Measurements from ENCODE around the gene CDK2AP2. TPM values are rescaled to one million over a fixed set of nuclear protein-coding genes. Genes with fewer than 3 reads are reported as not detected.
"Not testable (repeated sequence)": the region's sequence is repeated elsewhere in the genome, so short reads cannot be mapped to it uniquely, and the experiment has no call there.

Gene CDK2AP2
- total RNA-seq, 1 experiment from 2014 or later, result 56.9 TPM

DNA sequence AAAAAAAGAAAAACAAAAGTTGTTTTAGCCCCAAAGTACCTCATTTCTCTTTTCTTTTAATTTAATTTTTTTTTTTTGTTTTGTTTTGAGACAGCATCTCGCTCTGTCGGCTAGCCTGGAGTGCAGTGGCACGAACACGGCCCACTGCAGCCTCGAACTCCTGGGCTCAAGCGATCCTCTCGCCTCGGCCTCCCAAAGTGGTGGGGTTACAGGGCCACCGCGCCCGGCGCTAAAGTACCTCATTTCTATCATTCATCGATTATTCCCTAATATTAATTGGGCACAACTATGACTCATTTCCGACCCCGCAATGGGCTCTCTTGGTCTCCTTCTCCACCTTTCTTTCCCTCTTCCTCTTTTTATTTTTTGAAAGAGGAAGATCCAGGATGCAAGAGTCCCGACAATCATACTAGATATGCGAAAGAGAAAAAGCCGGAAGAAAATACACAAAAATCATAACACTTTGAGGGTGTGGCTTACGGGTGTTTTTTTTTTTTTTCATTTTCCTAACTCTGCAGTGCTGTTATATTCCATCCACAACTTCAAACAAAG lies 25.6 kb downstream of the CDK2AP2 start:
- DNase-seq (ENCODE audit: low read depth), result no peak
- in situ Hi-C loops (cut with HindIII; ENCODE audit: low pct_unique_long_range_greater_than_20kb, low sequenced_read_pairs), result no loop called here

DNA sequence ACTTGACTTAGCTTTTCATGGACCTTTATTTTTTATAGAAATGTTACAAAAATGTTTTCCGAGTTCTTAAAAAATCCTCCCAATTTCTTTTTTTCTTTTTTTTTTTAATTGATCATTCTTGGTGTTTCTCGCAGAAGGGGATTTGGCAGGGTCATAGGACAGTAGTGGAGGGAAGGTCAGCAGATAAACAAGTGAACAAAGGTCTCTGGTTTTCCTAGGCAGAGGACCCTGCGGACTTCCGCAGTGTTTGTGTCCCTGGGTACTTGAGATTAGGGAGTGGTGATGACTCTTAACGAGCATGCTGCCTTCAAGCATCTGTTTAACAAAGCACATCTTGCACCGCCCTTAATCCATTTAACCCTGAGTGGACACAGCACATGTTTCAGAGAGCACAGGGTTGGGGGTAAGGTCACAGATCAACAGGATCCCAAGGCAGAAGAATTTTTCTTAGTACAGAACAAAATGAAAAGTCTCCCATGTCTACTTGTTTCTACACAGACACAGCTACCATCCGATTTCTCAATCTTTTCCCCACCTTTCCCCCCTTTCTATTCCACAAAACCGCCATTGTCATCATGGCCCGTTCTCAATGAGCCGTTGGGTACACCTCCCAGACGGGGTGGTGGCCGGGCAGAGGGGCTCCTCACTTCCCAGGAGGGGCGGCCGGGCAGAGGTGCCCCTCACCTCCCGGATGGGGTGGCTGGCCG lies 30.5 kb downstream of the CDK2AP2 start:
- DNase-seq (ENCODE audit: low read depth); in situ Hi-C loops (cut with HindIII; ENCODE audit: low pct_unique_long_range_greater_than_20kb, low sequenced_read_pairs): not testable (repeated sequence)

- in situ Hi-C loops (cut with HindIII; ENCODE audit: low pct_unique_long_range_greater_than_20kb, low sequenced_read_pairs); DNase-seq (ENCODE audit: low read depth): not testable (repeated sequence)
Measured at GRCh38 chr11:67476692-67477091, 31.3 kb downstream of the CDK2AP2 start.

DNA sequence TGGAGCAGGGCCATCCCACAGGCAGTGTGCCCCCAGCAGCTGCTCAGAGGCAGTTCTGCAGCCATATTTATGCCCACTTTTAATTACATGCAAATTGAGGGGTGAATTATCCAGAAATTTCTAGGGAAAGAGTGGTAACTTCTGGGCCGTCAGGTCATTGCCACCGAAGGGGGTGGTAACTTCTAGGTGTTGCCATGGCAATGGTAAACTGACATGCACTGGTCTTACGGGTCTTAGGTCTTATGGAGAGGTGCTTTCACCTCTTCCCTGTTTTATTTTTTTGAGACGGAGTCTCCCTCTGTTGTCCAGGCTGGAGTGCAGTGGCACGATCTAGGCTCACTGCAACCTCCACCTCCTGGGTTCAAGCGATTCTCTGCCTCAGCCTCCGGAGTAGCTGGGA lies 35.1 kb downstream of the CDK2AP2 start:
- in situ Hi-C loops (cut with HindIII; ENCODE audit: low pct_unique_long_range_greater_than_20kb, low sequenced_read_pairs), result no loop called here
- no peak for DNase-seq (ENCODE audit: low read depth)

DNA sequence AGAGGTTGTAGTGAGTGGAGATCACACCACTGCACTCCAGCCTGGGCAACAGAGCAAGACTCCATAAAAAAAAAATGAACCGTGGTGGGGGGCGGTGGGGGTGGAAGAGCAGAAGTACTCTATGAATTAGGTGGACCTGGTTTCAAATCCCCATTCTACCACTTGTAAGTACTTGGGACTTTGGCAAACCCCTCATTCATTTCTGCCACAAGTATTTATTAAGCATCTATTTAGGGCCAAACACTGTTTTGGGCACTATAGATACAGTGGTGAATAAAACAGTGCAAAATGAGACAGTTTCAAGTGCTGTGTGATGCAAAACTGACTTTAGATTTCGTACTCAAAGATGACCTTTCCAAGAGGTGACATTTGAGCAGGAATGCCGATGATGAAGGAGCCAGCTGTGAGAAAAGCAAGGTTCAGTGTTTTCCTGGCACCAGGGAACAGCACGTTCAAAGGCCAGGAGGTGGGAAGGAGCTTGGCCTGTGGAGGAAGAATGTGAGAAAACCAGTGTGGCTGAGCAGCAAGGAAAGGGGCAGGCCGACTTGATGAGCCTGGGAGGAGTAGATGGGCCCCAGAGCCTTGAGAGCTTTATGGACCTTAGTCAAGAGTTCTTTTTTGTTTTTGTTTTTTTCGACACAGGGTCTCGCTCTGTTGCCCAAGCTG lies 37.5 kb downstream of the CDK2AP2 start:
- DNase-seq (ENCODE audit: low read depth), result no peak
- in situ Hi-C loops (cut with HindIII; ENCODE audit: low pct_unique_long_range_greater_than_20kb, low sequenced_read_pairs), result no loop called here

GRCh38 chr11:67469508-67469811 lies 38.5 kb downstream of the CDK2AP2 start:
- DNase-seq (ENCODE audit: low read depth), result no peak
- in situ Hi-C loops (cut with HindIII; ENCODE audit: low pct_unique_long_range_greater_than_20kb, low sequenced_read_pairs), result no loop called here

GRCh38 chr11:67468759-67469507 lies 39.0 kb downstream of the CDK2AP2 start, which contains the start of gene TMEM134:
Gene TMEM134, minus strand, starts transcription at chr11:67469251. Its CDS starts 59 bp downstream, at chr11:67469192.
- in situ Hi-C loops (cut with HindIII; ENCODE audit: low pct_unique_long_range_greater_than_20kb, low sequenced_read_pairs), result no loop called here

GRCh38 chr11:67468456-67468758 lies 39.6 kb downstream of the CDK2AP2 start:
- in situ Hi-C loops (cut with HindIII; ENCODE audit: low pct_unique_long_range_greater_than_20kb, low sequenced_read_pairs), result no loop called here

More at GRCh38 chr11:67468759-67469507, 39.0 kb downstream of the CDK2AP2 start, which contains the start of gene TMEM134:
- DNase-seq (ENCODE audit: low read depth), result peak; percentile 62

DNA sequence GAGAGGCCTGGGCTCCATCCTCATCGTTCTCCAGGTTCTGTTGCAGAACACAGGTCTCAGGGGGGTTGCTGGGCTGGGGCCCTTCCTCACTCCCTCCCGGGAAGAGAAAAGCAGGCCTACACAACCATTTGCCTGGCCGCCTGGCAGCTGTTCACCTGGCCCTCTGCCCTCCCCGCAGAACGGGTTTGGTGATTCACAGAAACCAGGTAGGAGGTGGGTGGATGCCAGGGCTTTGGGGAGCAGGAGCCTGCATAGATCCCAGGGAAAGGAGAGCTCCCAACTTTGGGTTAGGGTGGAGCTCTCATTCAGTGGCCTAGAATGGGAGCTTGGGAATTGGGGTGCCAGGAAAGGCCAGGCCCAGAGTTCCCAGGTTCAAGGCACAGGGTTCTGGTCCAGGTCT lies 39.9 kb downstream of the CDK2AP2 start:
- in situ Hi-C loops (cut with HindIII; ENCODE audit: low pct_unique_long_range_greater_than_20kb, low sequenced_read_pairs), result no loop called here
- DNase-seq (ENCODE audit: low read depth), result no peak

More at GRCh38 chr11:67468456-67468758, 39.6 kb downstream of the CDK2AP2 start:
- DNase-seq (ENCODE audit: low read depth), result no peak

GRCh38 chr11:67466962-67467771 lies 40.8 kb downstream of the CDK2AP2 start:
- no peak for DNase-seq (ENCODE audit: low read depth)
- in situ Hi-C loops (cut with HindIII; ENCODE audit: low pct_unique_long_range_greater_than_20kb, low sequenced_read_pairs), result no loop called here

- DNase-seq (ENCODE audit: low read depth), result no peak
- in situ Hi-C loops (cut with HindIII; ENCODE audit: low pct_unique_long_range_greater_than_20kb, low sequenced_read_pairs), result no loop called here
Measured at GRCh38 chr11:67466367-67466766, 41.6 kb downstream of the CDK2AP2 start.

DNA sequence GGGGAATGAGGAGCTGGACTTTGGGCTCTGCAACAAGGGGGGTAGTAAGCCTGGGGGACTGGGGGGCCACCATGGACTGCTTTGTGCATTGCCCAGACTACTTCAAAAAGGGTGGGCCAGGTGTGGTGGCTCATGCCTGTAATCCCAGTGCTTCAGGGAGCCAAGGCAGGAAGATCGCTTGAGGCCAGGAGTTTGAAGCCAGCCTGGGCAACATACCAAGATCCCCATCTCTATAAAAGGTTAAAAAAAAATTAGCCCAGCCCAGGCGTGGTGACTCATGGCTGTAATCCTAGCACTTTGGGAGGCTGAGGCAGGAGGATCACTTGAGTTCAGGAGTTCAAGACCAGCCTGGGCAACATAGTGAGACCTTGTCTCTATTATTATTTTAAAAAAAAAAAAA lies 42.4 kb downstream of the CDK2AP2 start:
- in situ Hi-C loops (cut with HindIII; ENCODE audit: low pct_unique_long_range_greater_than_20kb, low sequenced_read_pairs); DNase-seq (ENCODE audit: low read depth): not testable (repeated sequence)

DNA sequence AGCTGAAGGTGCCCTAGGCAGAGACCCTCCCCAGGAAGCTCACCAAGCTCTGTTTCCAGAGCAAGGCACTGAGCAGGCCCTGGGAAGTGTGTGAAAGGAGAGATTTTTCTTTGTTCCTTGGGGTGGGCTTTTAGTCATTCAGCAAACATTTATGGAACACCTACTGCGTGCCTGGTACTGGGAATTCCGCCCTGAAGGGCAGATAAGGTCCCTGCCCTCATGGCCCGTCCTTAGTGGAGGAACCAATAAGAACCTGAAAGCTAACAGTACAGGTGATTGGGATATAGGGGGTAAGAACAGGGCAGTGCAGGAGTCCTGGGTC lies 42.8 kb downstream of the CDK2AP2 start:
- DNase-seq (ENCODE audit: low read depth), result peak; percentile 28
- in situ Hi-C loops (cut with HindIII; ENCODE audit: low pct_unique_long_range_greater_than_20kb, low sequenced_read_pairs), result no loop called here

GRCh38 chr11:67464411-67465188 lies 43.4 kb downstream of the CDK2AP2 start:
- DNase-seq (ENCODE audit: low read depth), result peak; percentile 80
- in situ Hi-C loops (cut with HindIII; ENCODE audit: low pct_unique_long_range_greater_than_20kb, low sequenced_read_pairs), result no loop called here

DNA sequence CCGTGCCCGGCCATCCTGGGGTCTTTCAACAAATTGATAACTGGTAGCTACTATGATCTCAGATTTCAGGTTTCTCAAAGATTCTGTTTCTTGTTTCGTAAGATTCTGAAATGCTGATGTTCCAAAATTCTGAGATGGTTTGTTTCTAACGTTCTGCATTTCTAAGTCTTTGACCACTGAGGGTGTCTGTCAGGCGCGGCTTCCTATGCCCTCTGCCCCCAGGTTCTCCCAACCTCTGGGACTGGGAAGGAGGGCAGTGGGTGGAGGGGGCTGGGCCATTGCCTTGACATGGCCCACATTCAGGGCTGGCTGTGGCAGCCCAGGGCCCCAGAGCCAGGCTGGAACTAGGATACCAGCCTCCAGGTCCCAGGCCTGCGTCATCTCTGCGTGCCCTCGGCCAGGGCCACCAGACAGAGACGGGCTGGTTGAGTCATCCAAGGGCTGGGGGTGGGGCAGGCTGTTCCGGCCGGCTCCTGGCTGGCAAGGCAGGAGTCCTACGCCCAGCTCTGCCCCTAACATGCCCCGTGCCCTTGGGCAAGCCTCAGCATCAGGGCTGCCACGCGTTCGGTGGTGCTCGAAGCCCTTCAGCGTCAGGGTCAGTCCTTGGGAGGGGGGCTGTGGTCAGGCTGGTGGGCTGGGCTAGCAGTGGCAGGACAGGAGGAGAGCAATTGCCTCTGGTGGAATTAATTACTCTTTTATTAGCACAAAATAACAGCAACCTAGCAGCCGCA lies 44.1 kb downstream of the CDK2AP2 start:
- in situ Hi-C loops (cut with HindIII; ENCODE audit: low pct_unique_long_range_greater_than_20kb, low sequenced_read_pairs), result no loop called here
- peak; percentile 81 for DNase-seq (ENCODE audit: low read depth)

- in situ Hi-C loops (cut with HindIII; ENCODE audit: low pct_unique_long_range_greater_than_20kb, low sequenced_read_pairs), result no loop called here
- DNase-seq (ENCODE audit: low read depth), result no peak
Measured at GRCh38 chr11:67463186-67463585, 44.8 kb downstream of the CDK2AP2 start.

DNA sequence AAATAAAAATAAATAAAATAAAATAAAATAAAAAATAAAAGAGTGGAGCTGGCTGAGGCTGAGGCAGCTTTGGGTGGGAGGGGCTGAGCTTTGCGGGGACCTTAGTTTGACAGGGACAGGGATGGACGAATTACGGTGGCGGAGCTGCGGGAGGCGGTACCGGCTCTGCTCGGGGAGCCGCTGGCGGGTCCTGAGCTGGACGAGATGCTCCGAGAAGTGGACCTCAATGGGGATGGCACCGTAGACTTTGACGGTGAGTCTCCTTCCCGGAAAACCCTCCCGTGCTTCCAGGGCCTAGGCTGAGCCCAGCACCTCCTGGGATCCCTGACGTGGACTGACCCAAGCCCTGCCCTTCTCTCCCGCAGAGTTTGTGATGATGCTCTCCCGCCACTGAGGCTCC lies 49.7 kb downstream of the CDK2AP2 start:
- no peak for DNase-seq (ENCODE audit: low read depth)
- in situ Hi-C loops (cut with HindIII; ENCODE audit: low pct_unique_long_range_greater_than_20kb, low sequenced_read_pairs), result no loop called here

Data from Caki2 (cell line).